Esophagus (tissue), 2 donors: ENCODE results near the gene PTGDR2. TPM values are rescaled to one million over a fixed set of nuclear protein-coding genes. Genes with fewer than 3 reads are reported as not detected.

Source experiments
- H3K27ac ChIP-seq, 2 donors: one replicate each; pipeline ENCODE4 v1.5.1; 2013; ENCODE audit warnings: low read depth in 2 of 2, mild to moderate bottlenecking in 2 of 2, inconsistent platforms in 1 of 2, low read length in 1 of 2, moderate library complexity in 1 of 2
- H3K27me3 ChIP-seq, 2 donors: one replicate each; pipeline ENCODE4 v1.6.1; 2013; ENCODE audit warnings: low read length in 2 of 2, control low read depth in 1 of 2, mild to moderate bottlenecking in 1 of 2; ENCODE audit not compliant: insufficient read depth in 2 of 2, control insufficient read depth in 1 of 2
- H3K36me3 ChIP-seq, 2 donors: one replicate each; pipeline ENCODE4 v1.6.1; 2013; ENCODE audit warnings: low read length in 1 of 2; ENCODE audit not compliant: control insufficient read depth in 2 of 2, insufficient read depth in 2 of 2
- H3K4me1 ChIP-seq, 2 donors: one replicate each; pipeline ENCODE4 v1.6.1; 2013; ENCODE audit warnings: low read length in 1 of 2; ENCODE audit not compliant: control insufficient read depth in 2 of 2, insufficient read depth in 2 of 2
- H3K4me3 ChIP-seq, 2 donors: one replicate each; pipeline ENCODE4 v1.5.1; 2013; ENCODE audit warnings: low read length in 2 of 2, mild to moderate bottlenecking in 2 of 2, low read depth in 1 of 2, moderate library complexity in 1 of 2
- H3K9me3 ChIP-seq, 2 donors: one replicate each; pipeline ENCODE4 v1.6.1; 2013; ENCODE audit warnings: mild to moderate bottlenecking in 2 of 2, low read depth in 1 of 2, low read length in 1 of 2, moderate library complexity in 1 of 2; ENCODE audit not compliant: control insufficient read depth in 2 of 2, insufficient read depth in 1 of 2
- WGBS, 2 donors: extraction: QIAGEN DNeasy Blood & Tissue Kit; methylation state at CpG; one replicate each; pipeline ENCODE4 v1.1.7; 2013; 5-methylcytosine and 5-hydroxymethylcytosine counted together
- polyA plus RNA-seq, 2 donors: library from polyadenylated mRNA; stranded (reverse); fragments of 200-250 nt; gene quantifications; one replicate each; pipeline ENCODE4 v1.2.3, GENCODE V29; 2013
- donor health status: healthy with polysubstance abuse.
- donor health status: Bipolar disorder and iron deficiency.

The PTGDR2 gene
- polyA plus RNA-seq, 2 donors = 0.26 to 0.41 TPM

DNA sequence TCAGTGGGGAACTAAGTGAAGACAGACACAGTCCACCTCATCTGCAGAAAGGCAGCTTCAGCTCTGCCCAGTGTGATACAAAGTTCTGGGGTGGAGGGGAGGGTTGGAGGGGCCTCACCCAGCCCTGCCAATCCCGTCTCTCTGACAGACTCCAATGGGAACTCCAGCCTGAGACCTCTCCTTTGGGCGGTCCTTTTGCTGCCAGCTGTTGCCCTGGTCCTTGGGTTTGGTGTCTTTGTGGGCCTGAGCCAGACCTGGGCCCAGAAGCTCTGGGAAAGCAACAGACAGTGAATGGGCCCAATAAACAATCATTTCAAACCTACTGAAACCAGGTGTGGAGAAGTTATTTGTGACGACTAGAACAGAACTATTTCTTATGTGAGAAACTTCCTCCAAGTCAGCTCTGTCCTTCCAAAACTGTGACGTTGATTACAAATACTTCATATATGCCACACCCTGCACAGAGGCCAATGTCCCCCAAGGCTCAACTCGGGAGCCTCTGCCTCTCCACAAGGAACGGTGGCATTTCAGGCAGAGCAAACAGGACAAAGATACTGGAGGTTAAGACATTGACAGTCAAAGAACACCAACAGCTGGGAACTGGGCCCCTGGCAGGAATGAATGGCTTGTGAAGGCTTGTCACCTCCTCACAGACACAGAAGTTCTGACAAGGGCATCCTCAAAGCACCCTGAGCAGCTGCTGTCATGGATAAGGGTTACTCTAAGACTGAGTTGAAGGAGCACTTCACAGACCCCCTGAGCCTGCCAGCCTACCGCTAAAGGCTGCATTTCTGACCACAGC is 19.8 kb upstream of the PTGDR2 start:
- H3K36me3 ChIP-seq = peaks cover 0 to 2% of the 10 kb centered on the region in 2 donors
- H3K9me3 ChIP-seq = no peaks in the 10 kb centered on the region
- H3K4me3 ChIP-seq = no peak overlapping the region
- no peak overlapping the region for H3K27ac ChIP-seq
- H3K27me3 ChIP-seq = no peaks in the 10 kb centered on the region
- WGBS, 2 donors = 79 to 81% methylated on average over 7 of the region's 7 CpGs
- H3K4me1 ChIP-seq = peaks cover 2 to 5% of the 10 kb centered on the region in 2 donors

- Histone ChIP-seq H3K4me3 (no peak overlapping the region), H3K4me1 (peaks cover 2 to 5% of the 10 kb centered on the region in 2 donors), H3K27ac (no peak overlapping the region), H3K9me3 (no peaks in the 10 kb centered on the region), H3K36me3 (peaks cover 0 to 2% of the 10 kb centered on the region in 2 donors), H3K27me3 (no peaks in the 10 kb centered on the region)
- 90% methylated on average over 13 of the region's 13 CpGs for WGBS, 2 donors
Measured at GRCh38 chr11:60874421-60875365, 18.9 kb upstream of the PTGDR2 start.

- no peaks in the 10 kb centered on the region for H3K9me3 ChIP-seq
- H3K4me1 ChIP-seq = peaks cover 2 to 5% of the 10 kb centered on the region in 2 donors
- no peaks in the 10 kb centered on the region for H3K27me3 ChIP-seq
- no peak overlapping the region for H3K27ac ChIP-seq
- H3K36me3 ChIP-seq = no peaks in the 10 kb centered on the region
- 81 to 85% methylated on average over 12 of the region's 12 CpGs for WGBS, 2 donors
- H3K4me3 ChIP-seq = no peak overlapping the region
Measured at GRCh38 chr11:60873533-60873932, 17.8 kb upstream of the PTGDR2 start.

DNA sequence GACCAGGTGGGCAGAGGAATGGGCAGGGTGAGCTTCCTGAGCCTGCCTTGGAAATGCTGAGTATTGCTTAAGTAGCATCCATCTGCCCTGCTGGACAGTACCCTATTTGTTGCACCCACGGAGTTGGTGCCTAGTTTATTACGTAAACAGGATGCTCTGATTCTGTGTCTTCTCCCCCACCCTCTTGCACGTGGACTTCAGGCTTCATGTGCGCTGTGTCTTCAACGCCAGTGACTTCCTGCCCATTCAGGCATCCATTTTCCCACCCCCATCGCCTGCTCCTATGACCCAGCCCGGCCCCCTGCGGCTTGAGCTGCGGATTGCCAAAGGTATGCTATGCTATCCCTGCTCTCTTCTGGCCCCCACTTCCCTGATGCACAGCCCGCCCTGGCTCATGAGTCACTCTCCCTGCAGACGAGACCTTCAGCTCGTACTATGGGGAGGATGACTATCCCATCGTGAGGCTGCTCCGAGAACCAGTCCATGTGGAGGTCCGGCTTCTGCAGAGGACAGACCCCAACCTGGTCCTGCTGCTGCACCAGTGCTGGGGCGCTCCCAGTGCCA is 17.3 kb upstream of the PTGDR2 start:
- no peaks in the 10 kb centered on the region for H3K27me3 ChIP-seq
- H3K4me3 ChIP-seq = no peak overlapping the region
- WGBS, 2 donors = 66 to 75% methylated on average over 16 of the region's 16 CpGs
- H3K27ac ChIP-seq = no peak overlapping the region
- H3K4me1 ChIP-seq = peaks cover 2 to 5% of the 10 kb centered on the region in 2 donors
- no peaks in the 10 kb centered on the region for H3K9me3 ChIP-seq
- no peaks in the 10 kb centered on the region for H3K36me3 ChIP-seq

DNA sequence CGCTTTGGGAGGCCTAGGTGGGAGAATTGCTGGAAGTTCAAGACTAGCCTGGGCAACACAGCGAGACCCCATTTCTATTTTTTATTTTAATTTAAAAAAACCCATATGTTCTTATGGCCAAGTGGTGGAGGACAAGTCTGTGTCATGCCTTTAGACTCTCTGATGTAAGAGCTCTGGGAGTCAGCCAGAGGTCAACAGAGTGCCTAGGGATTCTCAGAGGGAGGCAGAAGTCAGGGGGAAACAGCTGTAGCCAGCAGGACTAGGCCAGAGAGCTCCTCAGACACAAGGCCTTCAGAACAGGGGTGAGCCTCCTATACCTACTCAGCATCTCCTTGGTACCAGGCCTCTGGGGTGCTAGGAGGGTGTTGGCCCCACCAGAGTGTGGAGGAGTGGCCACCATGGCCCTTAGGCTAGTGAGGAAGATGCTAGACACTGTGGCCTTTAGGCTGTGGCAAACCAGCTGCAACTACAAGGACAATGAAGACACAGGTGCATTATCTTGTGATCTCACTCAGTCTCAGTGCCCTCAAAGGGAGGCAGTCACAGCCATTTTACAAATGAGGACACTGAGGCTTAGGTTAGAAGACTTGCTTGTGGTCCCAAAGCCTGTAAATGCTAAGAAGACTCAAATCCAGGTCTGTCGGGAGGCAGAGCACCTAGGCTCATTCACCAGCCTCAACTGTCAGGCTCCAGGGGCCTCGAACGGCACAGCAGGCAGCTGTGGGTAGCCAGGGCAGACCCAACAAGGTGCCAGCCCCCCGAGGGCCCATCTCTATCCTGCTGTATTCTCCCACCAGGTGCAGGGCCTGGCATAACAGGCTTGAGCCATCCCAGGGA is 16.6 kb upstream of the PTGDR2 start:
- Histone ChIP-seq H3K36me3 (no peaks in the 10 kb centered on the region), H3K27ac (no peak overlapping the region), H3K9me3 (no peaks in the 10 kb centered on the region), H3K4me3 (no peak overlapping the region), H3K27me3 (no peaks in the 10 kb centered on the region), H3K4me1 (peaks cover 2 to 5% of the 10 kb centered on the region in 2 donors)
- WGBS, 2 donors = 91% methylated on average over 6 of the region's 6 CpGs

- WGBS, 2 donors = 81% methylated on average over 7 of the region's 7 CpGs
- no peaks in the 10 kb centered on the region for H3K36me3 ChIP-seq
- H3K4me3 ChIP-seq = no peak overlapping the region
- no peaks in the 10 kb centered on the region for H3K27me3 ChIP-seq
- no peaks in the 10 kb centered on the region for H3K9me3 ChIP-seq
- peaks cover 5 to 10% of the 10 kb centered on the region in 2 donors for H3K4me1 ChIP-seq
- no peak overlapping the region for H3K27ac ChIP-seq
Measured at GRCh38 chr11:60871378-60872061, 15.8 kb upstream of the PTGDR2 start.

GRCh38 chr11:60870733-60871377 is 15.1 kb upstream of the PTGDR2 start:
- no peaks in the 10 kb centered on the region for H3K9me3 ChIP-seq
- H3K36me3 ChIP-seq = no peaks in the 10 kb centered on the region
- H3K4me1 ChIP-seq = peaks cover 5 to 10% of the 10 kb centered on the region in 2 donors
- H3K27me3 ChIP-seq = no peaks in the 10 kb centered on the region
- no peak overlapping the region for H3K27ac ChIP-seq
- H3K4me3 ChIP-seq = no peak overlapping the region
- WGBS, 2 donors = 82 to 86% methylated on average over 13 of the region's 13 CpGs

- 62 to 63% methylated on average over 3 of the region's 3 CpGs for WGBS, 2 donors
- H3K27ac ChIP-seq = no peak overlapping the region
Measured at GRCh38 chr11:60870276-60870675, 14.5 kb upstream of the PTGDR2 start.

More at GRCh38 chr11:60870276-60870675, 14.5 kb upstream of the PTGDR2 start:
- Histone ChIP-seq H3K4me1 (peaks cover 5 to 10% of the 10 kb centered on the region in 2 donors), H3K9me3 (no peaks in the 10 kb centered on the region), H3K4me3 (no peak overlapping the region), H3K36me3 (no peaks in the 10 kb centered on the region), H3K27me3 (no peaks in the 10 kb centered on the region)
